ENCODE results near the gene B3GNT5.

B3GNT5 gene

DNA sequence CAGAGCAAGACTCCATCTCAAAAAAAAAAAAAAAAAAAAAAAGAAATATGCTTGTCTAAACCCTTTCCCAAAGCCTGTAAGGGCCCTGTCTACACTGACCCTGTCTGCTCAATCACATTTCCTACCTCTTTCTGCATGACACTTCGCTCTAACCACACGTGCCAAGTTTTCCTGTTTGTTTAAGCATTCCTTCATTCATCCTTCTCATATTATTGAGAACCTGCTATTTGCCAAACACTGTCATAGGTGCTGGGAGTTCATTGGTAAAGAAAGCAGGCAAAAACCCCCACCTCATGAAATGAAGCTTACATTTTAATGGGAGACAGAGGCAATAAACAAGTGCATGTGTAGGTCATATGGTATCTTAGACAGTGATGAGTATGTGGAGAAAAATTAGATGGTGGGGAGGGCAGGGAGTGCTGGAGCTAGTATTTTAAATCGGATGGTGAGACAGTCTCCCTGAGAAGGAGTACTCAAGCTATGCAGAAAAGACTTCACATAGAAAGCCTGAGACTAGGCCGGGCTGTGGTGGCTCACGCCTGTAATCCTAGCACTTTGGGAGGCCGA, 48.0 kb downstream of the B3GNT5 start:
- in situ Hi-C loops (cut with MboI; ENCODE audit: low pct_unique_long_range_greater_than_20kb, low sequenced_read_pairs, unreplicated experiment), result no loop called here
- TF ChIP-seq, protein P1, sequence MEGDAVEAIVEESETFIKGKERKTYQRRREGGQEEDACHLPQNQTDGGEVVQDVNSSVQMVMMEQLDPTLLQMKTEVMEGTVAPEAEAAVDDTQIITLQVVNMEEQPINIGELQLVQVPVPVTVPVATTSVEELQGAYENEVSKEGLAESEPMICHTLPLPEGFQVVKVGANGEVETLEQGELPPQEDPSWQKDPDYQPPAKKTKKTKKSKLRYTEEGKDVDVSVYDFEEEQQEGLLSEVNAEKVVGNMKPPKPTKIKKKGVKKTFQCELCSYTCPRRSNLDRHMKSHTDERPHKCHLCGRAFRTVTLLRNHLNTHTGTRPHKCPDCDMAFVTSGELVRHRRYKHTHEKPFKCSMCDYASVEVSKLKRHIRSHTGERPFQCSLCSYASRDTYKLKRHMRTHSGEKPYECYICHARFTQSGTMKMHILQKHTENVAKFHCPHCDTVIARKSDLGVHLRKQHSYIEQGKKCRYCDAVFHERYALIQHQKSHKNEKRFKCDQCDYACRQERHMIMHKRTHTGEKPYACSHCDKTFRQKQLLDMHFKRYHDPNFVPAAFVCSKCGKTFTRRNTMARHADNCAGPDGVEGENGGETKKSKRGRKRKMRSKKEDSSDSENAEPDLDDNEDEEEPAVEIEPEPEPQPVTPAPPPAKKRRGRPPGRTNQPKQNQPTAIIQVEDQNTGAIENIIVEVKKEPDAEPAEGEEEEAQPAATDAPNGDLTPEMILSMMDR (IDR thresholded peaks at IDR 0.05; ENCODE audit: extremely low read depth, insufficient read depth, missing control alignments), result no peak
- DNase-seq (ENCODE audit: low spot score), result no peak

- in situ Hi-C loops (cut with MboI; ENCODE audit: low pct_unique_long_range_greater_than_20kb, low sequenced_read_pairs, unreplicated experiment), result no loop called here
- DNase-seq (ENCODE audit: low spot score), result no peak
- TF ChIP-seq, protein P1 (IDR thresholded peaks at IDR 0.05; ENCODE audit: extremely low read depth, insufficient read depth, missing control alignments), result no peak
Measured at GRCh38 chr3:183301937-183302580, 49.0 kb downstream of the B3GNT5 start.

GRCh38 chr3:183303690-183304089, 50.6 kb downstream of the B3GNT5 start:
- no peak for DNase-seq (ENCODE audit: low spot score)
- TF ChIP-seq, protein P1 (IDR thresholded peaks at IDR 0.05; ENCODE audit: extremely low read depth, insufficient read depth, missing control alignments), result no peak
- in situ Hi-C loops (cut with MboI; ENCODE audit: low pct_unique_long_range_greater_than_20kb, low sequenced_read_pairs, unreplicated experiment), result no loop called here

DNA sequence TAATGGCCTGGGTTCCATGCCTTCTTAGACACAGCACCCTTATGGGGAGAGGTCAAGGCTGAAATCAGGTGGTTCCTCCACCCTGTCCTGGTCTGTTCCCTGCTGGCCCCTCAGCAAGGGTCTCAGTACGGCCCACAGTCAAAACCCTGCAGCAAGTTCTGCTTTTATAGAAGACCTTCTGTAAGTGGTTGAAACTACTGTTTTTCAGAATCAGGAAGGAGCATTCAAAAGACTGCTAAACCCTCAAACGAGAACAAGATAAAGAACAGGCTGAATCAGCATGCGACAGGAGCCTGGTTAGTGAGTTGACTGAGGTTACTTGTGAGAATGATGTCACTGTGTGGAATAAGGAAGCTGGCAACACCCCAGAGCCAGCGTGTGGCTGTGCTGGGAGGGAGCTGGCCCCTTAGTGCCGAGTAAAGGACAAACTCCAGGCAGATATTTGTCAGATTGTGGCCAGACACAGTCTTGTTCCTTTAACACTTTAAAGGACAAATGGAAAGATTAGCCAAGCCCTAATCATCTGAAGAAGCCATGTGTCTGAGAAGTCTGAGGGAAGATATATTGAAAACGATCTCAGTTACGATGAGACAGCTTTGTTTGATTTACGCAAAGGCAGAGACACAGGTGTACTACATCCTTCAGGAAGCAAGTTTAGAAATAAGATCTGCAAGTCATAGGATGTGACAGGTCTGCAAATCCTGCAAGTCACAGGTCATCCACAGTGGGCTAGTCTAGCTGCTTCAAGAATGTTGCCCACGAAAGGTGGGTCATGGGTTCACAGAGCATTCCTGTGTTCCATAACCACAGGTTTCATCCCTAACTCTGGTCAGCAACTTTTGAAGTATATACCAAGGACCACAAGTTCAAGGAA, 54.0 kb downstream of the B3GNT5 start:
- in situ Hi-C loops (cut with MboI; ENCODE audit: low pct_unique_long_range_greater_than_20kb, low sequenced_read_pairs, unreplicated experiment), result no loop called here
- TF ChIP-seq, protein P1 (IDR thresholded peaks at IDR 0.05; ENCODE audit: extremely low read depth, insufficient read depth, missing control alignments), result no peak
- peak; percentile 58 for DNase-seq (ENCODE audit: low spot score)

- in situ Hi-C loops (cut with MboI; ENCODE audit: low pct_unique_long_range_greater_than_20kb, low sequenced_read_pairs, unreplicated experiment), result no loop called here
- DNase-seq (ENCODE audit: low spot score), result no peak
- TF ChIP-seq, protein P1 (IDR thresholded peaks at IDR 0.05; ENCODE audit: extremely low read depth, insufficient read depth, missing control alignments), result no peak
Measured at GRCh38 chr3:183307749-183308148, 54.7 kb downstream of the B3GNT5 start.

DNA sequence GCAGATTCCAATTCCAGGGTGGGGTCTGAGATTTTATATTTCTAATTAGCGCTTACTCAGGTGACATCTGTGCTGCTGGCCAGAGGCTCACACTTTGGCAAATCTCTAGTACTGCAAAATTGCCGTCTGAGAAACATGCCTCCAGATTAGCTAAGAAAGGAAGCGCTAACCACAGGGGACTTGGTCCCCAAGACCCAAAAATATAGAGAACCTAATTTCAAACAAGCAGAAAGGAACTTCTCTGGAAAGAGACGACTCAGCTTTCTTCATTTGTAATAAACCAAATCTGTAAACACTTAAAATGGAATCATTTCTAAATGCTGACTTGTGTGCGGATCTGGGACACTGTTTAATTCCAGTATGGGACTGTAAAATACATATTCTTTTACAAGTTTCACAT, 55.7 kb downstream of the B3GNT5 start:
- no peak for DNase-seq (ENCODE audit: low spot score)
- in situ Hi-C loops (cut with MboI; ENCODE audit: low pct_unique_long_range_greater_than_20kb, low sequenced_read_pairs, unreplicated experiment), result no loop called here
- TF ChIP-seq, protein P1 (IDR thresholded peaks at IDR 0.05; ENCODE audit: extremely low read depth, insufficient read depth, missing control alignments), result no peak

Data from GM13977 (cell line).